A204.1 (cell line): ENCODE results near the gene TMEM164.
"Not testable (repeated sequence)": the region's sequence is repeated elsewhere in the genome, so short reads cannot be mapped to it uniquely, and the experiment has no call there.

Experiments
- FAIRE-seq: peaks from 2 replicates; lab custom pipeline; 2012; peaks lifted over from hg19 to GRCh38; lab: Jason Lieb, UNC

TMEM164 gene

DNA sequence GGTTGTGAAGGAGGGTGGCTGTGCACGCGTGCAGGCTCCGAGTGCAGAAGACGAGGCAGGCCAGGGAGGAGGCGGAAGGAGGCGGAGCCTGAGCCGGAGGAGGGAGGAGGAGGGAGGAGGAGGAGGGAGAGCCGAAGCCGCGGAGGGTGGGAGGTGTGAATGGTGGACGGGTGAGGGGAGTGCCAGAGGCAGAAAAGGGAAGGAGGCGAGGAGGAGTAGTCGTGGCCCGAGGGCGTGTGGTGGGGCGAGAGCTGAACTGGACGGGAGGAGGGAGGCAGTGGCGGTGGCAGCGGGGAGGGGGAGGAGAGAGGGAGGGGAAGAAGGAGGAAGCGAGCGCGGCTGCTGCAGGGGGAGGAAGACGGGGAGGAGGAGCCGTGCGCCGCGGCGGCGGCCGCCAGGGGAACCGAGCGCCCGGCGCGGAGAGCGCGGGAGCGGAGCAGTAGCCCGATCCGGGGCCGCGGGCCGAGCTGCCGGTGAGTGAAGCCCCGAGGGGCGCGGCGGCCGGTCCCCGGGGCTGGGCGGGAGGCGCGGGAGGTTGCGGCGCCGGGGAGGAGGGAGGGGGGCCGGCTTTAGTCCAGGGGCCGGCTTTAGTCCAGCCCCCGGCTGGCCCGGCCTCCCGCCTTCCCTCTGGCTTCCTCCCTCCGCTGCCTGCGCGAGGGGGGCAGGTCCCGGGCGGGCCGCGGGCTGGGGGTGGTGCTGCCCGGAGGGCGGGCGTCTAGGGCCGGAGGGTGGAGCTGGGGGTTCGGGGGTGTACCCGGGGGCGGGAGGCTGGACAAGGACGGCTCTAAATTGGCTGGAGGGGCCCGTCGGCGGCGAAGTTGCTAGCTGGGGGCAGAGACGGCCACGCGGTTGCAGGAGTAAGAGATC, at the start of gene TMEM164:
Gene TMEM164 (plus strand): TSS at position 815 of the 867 bp plus-strand sequence. CDS start 661 bp downstream, outside the sequence.
- FAIRE-seq: no peak

DNA sequence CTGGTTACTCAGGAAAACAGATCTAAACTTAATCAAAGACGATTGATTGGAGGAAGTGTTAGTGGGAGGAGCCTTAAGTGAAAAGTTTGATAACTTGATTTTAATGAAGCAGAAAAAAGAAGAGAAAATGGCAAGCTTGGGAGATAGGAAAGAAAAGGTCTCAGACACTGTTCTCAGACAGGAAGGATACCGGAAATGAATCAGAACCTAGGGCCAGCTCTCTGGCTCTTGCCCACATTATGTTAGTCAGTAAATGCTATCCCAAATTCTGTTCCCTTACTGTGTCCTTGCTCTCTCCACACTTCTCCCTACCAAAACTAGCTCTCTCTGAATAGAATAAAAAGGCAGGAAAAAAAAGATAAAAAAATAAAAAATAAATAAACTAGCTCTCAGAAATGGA, 48.6 kb upstream of the TMEM164 start:
- FAIRE-seq: no peak

DNA sequence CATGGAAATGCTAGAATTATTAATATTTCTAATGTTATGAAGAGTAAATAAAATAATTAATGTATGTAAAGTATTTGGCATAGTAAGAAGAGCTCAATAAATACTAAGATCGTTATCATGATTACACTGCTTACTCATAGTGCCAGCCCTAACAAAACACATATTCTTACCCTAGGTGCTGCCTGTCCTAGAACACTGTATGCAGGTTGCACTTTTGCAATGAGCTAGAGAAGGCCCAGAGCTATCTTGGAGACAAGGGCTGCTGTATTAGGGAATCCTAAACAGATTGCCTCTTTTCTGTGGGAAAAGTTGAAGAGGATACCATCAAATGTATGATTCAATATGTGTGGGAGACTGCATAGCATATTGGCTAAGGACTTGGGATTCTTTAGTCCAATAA, 48.0 kb upstream of the TMEM164 start:
- FAIRE-seq: no peak

DNA sequence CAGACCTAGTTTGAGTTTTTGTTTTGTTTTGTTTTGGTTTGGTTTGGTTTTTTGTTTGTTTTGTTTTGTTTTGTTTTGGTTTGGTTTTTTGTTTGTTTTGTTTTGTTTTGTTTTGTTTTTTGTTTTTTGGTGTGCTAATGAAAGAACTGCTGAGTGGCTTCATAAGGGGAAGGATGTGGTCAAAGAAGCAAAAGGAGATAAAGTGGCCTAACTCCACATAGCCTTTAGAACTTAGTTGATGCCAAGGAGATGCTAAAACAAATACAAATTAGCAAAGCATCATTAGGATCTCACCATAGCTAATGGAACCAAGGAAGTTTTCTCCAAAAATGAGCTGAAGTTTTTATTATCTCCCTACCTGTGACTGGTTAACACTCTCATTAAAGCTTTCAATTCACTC, 44.6 kb upstream of the TMEM164 start:
- no peak for FAIRE-seq

- FAIRE-seq: no peak
Observed at GRCh38 chrX:109959356-109959871, 43.5 kb upstream of the TMEM164 start.

DNA sequence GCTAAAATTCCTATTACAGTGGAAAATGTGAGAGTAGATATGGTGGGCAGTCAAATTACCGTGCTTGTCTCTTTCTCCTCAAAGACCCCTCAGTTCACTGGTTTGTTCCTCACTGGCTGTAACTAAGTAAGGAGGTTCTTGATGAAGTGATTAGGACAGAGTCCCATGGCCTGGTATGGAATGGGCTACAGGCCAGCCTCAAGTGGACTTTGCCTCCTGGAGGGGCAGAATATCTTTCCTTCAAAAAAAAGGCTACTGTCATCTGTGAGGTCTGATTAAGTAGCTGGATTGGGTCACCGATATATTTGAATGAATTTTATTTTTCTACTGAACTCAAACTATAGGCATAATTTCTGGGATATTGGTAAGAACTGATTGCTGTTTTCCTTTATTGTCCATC, 38.5 kb upstream of the TMEM164 start:
- FAIRE-seq: no peak

DNA sequence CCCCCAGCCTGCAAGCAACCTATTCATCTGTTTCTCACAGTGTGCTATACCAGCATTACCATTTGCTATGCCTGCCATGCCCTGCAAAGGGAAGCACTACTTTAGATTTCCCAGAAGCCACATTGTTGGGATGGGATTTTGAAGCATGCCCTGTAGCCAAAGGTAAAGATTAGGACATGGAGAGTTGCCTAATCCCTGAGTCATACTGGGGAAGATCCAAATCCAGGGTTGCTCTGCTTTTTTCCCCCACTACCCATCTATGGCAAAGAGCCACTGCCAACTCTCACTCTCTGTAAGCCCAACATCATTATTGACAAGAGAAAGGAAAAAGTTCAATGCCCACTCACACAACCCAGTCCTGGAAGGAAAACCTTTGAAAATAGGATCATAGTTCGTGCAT, 36.7 kb upstream of the TMEM164 start:
- FAIRE-seq: no peak

DNA sequence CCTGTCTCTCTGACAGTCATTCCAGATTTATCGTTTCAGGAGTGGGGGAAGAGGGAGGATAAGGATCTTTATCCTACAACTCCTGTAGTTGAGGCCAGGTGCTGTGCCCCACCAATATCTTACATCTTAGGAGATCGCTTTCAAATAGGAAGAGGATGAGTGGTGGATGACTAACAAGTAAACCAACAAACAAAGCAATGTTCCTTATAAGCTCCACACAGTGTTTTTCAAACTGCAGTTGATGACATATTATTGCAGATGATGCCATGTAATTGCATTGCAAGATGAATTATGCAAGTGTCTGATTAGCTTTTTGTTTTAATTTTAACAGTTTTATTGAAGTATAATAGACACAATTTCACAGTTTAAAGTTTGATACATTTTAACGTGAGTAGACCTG, 35.8 kb upstream of the TMEM164 start:
- FAIRE-seq: no peak

DNA sequence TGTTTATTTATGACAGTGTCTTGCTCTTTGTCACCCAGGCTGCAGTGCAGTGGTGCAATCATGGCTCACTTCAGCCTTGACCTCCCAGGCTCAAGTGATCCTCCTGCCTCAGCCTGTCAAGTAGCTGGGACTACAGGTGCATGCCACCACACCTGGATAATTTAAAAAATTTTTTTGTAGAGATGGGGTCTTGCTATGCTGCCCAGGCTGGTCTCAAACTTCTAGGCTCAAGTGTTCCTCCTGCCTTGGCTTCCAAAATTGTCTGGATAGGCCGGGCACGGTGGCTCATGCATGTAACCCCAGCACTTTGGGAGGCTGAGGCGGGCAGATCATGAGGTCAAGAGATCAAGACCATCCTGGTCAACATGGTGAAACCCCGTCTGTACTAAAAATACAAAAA, 32.1 kb upstream of the TMEM164 start:
- not testable (repeated sequence) for FAIRE-seq

GRCh38 chrX:109974906-109975655, 27.8 kb upstream of the TMEM164 start:
- no peak for FAIRE-seq

- not testable (repeated sequence) for FAIRE-seq
Observed at GRCh38 chrX:109985210-109985609, 17.7 kb upstream of the TMEM164 start.

GRCh38 chrX:109987884-109988283, 15.0 kb upstream of the TMEM164 start:
- no peak for FAIRE-seq

- no peak for FAIRE-seq
Observed at GRCh38 chrX:109990582-109991276, 12.2 kb upstream of the TMEM164 start.

- FAIRE-seq: no peak
Observed at GRCh38 chrX:109992203-109992602, 10.7 kb upstream of the TMEM164 start.

DNA sequence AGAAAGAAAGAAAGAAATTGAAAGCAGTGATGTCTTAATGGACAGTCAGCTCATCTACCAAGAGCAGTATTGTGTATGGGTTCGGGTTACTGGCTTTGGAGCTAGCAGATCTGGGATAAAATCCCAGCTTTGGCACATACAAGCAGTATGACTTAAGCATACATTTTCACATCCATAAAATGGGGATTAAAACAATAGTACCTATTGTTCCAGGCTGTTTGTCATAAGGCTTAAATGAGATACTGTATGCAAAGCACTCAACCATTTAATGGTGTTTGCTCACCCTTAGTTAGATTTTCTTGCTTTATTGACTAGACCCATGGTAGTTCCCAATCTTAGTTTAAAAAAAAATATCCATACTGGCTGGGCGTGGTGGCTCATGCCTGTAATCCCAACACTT, 7.8 kb upstream of the TMEM164 start:
- FAIRE-seq: no peak

DNA sequence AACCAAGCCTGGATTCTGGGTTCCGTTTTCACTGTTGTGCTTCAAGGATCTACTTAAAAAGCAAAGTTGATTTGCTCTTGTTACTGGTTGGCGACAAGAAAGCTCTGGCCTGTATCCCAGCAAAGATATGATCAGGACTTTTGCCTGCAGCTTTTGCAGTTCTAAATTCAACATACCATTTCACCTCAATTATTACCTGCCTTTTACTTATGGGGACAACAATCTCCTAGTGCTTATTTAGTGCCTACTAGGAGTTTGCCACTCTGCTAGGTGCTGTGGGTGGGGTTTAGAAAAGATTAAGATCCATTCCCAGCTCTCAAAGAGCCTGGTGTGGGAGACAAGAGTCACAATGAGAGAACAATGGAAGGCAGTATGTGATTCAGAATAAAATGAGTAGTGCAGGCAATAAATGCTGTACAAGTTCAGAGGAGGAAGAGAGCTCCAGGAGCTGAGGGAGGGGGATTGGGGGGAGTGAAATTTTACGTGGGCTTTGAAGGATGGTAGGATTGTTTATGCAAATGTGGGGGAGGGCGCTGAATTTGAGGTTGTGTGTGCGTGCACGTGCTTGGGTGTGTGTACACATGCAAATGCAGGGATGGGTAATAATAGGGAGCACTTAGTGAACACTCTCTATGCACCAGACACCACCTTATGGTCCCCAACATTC, 5.0 kb upstream of the TMEM164 start:
- FAIRE-seq: no peak

GRCh38 chrX:110000000-110000399, 2.9 kb upstream of the TMEM164 start:
- FAIRE-seq: no peak

DNA sequence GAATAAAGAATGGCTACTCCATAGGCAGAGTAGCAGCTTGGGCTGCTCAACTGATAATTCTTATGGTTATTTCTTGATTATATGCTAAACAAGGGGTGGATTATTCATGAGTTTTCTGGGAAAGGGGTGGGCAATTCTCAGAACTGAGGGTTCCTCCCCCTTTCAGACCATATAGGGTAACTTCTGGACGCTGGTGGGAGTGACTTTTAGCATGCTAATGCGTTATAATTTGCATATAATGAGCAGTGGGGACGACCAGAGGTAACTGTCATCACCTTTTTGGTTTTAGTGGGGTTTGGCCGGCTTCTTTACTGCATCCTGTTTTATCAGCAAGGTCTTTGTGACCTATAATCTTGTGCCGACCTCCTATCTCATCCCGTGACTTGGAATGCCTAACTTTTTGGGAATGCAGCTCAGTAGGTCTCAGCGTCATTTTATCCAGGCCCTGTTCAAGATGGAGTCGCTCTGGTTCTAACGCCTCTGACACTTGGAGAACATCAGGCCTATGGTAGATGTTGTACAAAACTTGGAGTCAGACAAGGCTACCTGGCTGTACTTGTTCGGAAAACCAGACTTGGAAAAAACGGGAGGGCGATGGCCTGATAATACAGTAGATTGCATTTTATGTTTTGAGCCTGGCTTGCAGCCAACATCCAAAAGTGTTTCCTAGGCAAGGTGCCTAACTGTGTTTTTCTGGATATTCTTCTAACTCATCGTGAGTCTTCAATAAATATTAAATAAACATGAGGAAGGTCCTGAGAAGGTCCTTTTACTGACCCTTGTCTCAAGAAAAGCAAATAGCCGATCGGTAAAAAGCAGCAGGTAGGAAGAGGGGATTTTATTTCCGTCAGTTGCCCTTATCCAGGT, 1.8 kb upstream of the TMEM164 start:
- FAIRE-seq: no peak

GRCh38 chrX:110001740-110002299, 1.1 kb upstream of the TMEM164 start:
- no peak for FAIRE-seq
